ENCODE measurements around the gene MRPL17. TPM values are rescaled to one million over a fixed set of nuclear protein-coding genes. Genes with fewer than 3 reads are reported as not detected.

Gene MRPL17
- total RNA-seq, 3 donors from 2014 or later = 21.2 to 29.7 (median 29.6) TPM

DNA sequence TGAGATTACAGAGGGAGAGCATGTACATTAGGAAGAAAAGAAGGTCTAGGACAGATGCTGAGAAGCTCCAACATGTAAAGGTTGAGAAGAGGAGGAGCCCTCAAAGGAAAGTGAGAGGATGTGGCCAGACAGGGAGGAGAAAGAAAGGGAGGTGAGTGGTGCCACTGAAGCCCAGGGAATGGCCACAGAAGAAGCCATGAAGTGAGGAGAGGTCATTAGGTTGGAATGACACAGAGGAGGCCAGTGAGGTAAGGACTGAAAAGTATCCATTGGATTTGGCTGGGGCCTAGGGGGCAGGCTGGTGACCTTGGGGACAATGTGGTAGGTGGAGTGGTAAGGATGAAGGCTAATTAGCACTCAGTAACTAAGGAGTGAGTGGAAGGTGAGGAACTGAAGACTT is 24.5 kb downstream of the MRPL17 start:
- no peak for ATAC-seq
- H3K4me3 ChIP-seq = no peak overlapping the region

DNA sequence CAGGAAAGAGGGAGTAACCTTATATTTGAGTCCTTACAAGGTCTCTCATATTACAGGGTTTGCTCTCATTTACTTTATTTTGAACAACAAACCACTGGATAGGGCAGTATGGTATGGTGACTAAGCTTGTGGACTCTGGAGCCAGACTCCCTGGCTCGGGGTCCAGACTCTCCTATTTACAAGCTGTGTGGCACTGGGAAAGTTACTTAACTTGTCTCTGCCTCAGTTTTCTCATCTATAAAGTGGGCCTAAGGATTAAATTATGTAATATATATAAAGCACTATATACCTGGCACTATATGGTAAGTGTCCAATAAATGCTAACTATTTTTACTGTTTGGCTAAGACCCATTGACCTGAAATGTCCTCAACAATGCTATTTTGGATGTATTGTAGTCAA is 25.8 kb downstream of the MRPL17 start:
- intact Hi-C loops (cut with DNase I, micrococcal nuclease) = no loop called here

More for the DNA sequence above, 24.5 kb downstream of the MRPL17 start:
- TF ChIP-seq, protein P1, sequence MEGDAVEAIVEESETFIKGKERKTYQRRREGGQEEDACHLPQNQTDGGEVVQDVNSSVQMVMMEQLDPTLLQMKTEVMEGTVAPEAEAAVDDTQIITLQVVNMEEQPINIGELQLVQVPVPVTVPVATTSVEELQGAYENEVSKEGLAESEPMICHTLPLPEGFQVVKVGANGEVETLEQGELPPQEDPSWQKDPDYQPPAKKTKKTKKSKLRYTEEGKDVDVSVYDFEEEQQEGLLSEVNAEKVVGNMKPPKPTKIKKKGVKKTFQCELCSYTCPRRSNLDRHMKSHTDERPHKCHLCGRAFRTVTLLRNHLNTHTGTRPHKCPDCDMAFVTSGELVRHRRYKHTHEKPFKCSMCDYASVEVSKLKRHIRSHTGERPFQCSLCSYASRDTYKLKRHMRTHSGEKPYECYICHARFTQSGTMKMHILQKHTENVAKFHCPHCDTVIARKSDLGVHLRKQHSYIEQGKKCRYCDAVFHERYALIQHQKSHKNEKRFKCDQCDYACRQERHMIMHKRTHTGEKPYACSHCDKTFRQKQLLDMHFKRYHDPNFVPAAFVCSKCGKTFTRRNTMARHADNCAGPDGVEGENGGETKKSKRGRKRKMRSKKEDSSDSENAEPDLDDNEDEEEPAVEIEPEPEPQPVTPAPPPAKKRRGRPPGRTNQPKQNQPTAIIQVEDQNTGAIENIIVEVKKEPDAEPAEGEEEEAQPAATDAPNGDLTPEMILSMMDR (IDR thresholded peaks at IDR 0.05) = no peak
- intact Hi-C loops (cut with DNase I, micrococcal nuclease) = no loop called here
- H3K9me3 ChIP-seq = no peaks in the 10 kb centered on the region
- H3K36me3 ChIP-seq (ENCODE audit: low read depth) = no peaks in the 10 kb centered on the region
- DNase-seq = no peak
- no peaks in the 10 kb centered on the region for H3K4me1 ChIP-seq (ENCODE audit: low read depth)

DNA sequence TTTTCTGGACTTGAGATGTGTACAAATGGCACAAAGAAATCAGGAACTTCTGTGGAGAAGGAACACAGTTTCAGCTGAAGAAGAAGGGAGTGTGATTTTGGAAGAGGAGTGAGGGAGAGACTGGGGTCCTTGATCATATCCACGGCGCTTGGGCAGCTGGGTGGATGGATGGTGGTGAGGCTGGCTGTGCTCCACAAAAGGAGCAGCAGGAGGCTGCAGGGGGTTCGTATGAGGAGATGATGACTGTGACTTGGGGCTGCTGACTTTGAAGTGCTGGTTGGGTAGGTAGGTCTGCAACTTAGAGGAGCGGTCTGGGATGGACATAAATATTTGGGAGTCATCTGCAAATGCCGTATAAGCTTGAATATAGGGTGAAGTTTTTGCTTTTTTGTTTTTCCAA is 26.2 kb downstream of the MRPL17 start:
- TF ChIP-seq, protein P1 (IDR thresholded peaks at IDR 0.05) = no peak
- Histone ChIP-seq H3K4me3 (no peak overlapping the region), H3K9me3 (no peaks in the 10 kb centered on the region), H3K36me3 (ENCODE audit: low read depth) (no peaks in the 10 kb centered on the region), H3K4me1 (ENCODE audit: low read depth) (no peaks in the 10 kb centered on the region)
- ATAC-seq (no peak), DNase-seq (no peak)
- intact Hi-C loops (cut with DNase I, micrococcal nuclease) = no loop called here

More for the DNA sequence above, 25.8 kb downstream of the MRPL17 start:
- DNase-seq (no peak), ATAC-seq (no peak)
- no peaks in the 10 kb centered on the region for H3K9me3 ChIP-seq
- no peaks in the 10 kb centered on the region for H3K36me3 ChIP-seq (ENCODE audit: low read depth)
- no peak overlapping the region for H3K4me3 ChIP-seq
- TF ChIP-seq, protein P1 (IDR thresholded peaks at IDR 0.05) = no peak
- H3K4me1 ChIP-seq (ENCODE audit: low read depth) = no peaks in the 10 kb centered on the region

DNA sequence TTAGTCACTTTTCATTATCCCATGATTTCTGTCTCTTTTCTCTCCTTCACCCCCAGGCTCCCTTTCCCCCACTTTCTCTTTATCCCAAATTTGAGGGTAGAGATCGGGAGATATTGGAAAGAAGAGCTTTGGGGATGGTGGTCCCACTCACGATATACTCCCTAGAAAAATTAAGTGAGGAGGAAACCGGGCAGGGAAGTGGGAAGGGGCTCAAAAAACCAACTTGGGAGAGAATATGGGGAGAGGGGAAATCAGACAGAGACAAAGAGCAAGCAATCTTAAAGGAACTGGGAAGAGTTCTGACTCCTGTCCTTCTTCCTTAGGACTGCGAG is 26.6 kb downstream of the MRPL17 start:
- Histone ChIP-seq H3K36me3 (ENCODE audit: low read depth) (no peaks in the 10 kb centered on the region), H3K4me3 (no peak overlapping the region), H3K4me1 (ENCODE audit: low read depth) (no peaks in the 10 kb centered on the region), H3K9me3 (no peaks in the 10 kb centered on the region)
- ATAC-seq = no peak
- no peak for DNase-seq
- TF ChIP-seq, protein P1 (IDR thresholded peaks at IDR 0.05) = no peak
- intact Hi-C loops (cut with DNase I, micrococcal nuclease) = no loop called here

DNA sequence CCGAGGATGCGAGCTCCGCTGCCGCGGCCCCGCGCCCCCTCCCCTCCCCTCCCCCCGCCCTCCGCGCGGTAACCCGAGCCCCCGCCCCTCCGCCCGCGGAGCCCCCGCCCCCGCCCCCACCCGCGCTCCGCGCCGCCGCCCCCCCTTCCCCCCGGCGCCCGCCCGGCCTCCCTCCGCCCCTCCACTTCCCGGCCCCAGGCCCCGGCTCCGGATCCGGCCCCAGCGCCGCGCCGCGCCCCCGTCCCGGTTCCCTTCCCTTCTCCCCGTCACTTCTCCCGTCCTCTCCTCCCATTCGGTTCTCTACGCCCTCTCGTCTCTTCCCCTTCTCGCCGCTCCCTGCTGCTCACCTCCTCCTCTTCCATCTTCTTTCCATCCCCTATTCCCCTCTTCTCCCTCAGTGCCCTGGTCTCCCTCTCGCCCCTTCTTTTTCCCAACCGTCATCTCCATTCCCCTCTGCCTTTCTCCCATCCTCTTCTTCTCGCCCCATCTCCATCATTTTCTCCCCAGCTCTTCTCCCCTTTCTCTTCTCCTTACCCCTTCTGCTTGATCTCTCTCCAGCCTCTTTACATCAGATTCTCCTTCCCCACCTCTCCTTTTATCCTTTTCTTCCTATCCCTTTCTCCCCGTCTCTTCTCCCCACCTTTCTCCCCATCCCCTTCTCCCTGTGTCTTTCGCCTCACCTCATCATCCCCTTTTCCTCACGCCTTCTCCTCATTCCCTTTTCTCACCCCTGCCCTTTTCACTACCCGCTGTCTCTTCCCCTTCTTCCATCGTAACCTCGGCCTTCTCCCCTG is 27.2 kb downstream of the MRPL17 start, which contains the start of gene DCHS1:
Gene DCHS1 (minus strand): TSS at position 20 of the 794 bp plus-strand sequence. CDS start 14,196 bp downstream, outside the sequence.
- no peaks in the 10 kb centered on the region for H3K9me3 ChIP-seq
- TF ChIP-seq, protein P1 (IDR thresholded peaks at IDR 0.05) = no peak
- H3K4me1 ChIP-seq (ENCODE audit: low read depth) = no peaks in the 10 kb centered on the region
- ATAC-seq = peak; percentile 34
- intact Hi-C loops (cut with DNase I, micrococcal nuclease) = no loop called here
- H3K4me3 ChIP-seq = no peak within 1 kb of the TSS
- DNase-seq = peak in 2 of 3 donors; percentile 47 to 50
- H3K36me3 ChIP-seq (ENCODE audit: low read depth) = no peaks in the 10 kb centered on the region

Data from mucosa of descending colon (tissue), 3 donors.